ENCODE results near the gene GSS. TPM values are rescaled to one million over a fixed set of nuclear protein-coding genes. Genes with fewer than 3 reads are reported as not detected.
A peak's percentile ranks its signal among the peaks of the same experiment; 100 is the strongest.

GSS gene
- total and polyA plus RNA-seq, 3 experiments from 2014 or later: 38.8 to 65.2 (median 63.0) TPM

DNA sequence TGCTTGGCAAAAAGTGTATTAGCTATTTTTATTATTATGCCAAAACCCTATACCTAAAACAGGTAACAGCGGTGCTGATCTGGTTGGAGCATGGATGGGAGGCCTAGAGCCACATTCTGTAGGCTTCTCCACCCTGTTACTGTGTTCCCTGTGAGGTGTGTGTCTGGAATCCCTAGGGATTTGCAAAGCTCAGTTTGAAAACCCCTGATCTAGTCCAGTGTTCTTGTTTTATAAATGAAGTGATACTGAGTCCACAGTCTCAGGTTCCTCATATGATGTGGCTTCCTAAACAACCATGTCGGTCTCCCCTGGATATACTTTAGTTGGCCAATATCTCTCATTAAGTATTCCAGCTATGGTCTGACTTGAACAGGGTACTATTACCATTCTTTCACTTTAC is 62.9 kb downstream of the GSS start:
- Mint-ChIP-seq H3K27me3 (no peaks in the 10 kb centered on the region), H3K9me3 (no peaks in the 10 kb centered on the region), H3K4me1 (peaks cover 0 to 9% (median 5%) of the 10 kb centered on the region in 3 donors), H3K4me3 (no peak overlapping the region), H3K36me3 (peaks cover 0 to 6% (median 0%) of the 10 kb centered on the region in 3 donors), H3K27ac (no peak overlapping the region)
- Histone ChIP-seq H3K4me3 (ENCODE audit: low read length) (no peak overlapping the region), H3K27me3 (ENCODE audit: insufficient read depth, low read length, poor library complexity, severe bottlenecking) (no peaks in the 10 kb centered on the region), H3K27ac (ENCODE audit: low read depth, low read length) (no peak overlapping the region), H3K4me1 (ENCODE audit: insufficient read depth, low read length) (peaks cover 15% of the 10 kb centered on the region), H3K36me3 (ENCODE audit: insufficient read depth, low read length) (no peaks in the 10 kb centered on the region), H3K9me3 (ENCODE audit: low read length) (no peaks in the 10 kb centered on the region)
- POLR2A ChIA-PET: no interaction called here
- CTCF ChIA-PET: interaction anchor here (1.8 kb wide), 1 partner anchor 20 kb away, joined by 4 read pairs; the partner anchor contains the start of gene GGT7
- no peak for DNase-seq

DNA sequence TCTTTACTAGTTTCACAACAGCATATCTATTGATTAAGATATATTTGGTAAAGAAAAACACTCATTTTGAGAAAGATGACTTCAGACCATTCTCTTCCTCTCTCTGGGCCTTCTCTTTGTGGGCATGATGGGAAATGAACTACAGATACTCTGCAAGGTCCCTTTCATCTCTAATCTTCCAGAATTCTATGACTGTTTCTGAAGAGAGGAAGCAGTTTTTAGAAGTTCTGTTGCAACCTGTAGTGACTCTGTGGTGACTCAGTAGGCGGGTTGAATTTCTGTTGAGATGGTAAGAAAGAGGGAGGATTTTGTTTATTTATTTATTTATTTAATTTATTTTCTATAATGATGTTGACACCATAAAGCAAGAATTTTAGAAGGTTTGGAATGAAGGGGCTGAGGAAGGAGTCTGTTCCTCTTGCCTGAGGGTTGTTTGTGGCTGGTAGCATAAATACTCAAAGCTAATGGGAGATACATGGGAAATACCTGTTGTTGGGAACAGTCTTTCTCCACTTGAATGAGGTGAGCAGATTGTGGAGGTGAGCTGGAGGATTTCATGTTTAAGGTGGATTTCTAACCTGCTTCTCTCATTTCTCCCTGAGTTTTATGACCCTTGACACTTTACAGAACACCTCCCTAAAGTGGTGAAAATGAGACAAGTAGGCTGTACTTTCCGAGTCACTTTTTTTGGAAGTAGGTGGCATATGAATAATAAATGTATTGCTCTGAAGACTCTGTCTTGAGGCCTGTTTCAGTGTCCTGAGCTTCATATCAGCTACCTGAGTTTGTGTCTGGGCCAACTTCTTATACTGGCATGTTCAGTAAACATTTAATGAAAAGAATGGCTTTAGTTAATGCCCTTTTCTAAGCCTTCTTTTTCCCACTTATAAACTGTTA is 64.2 kb downstream of the GSS start:
- Mint-ChIP-seq H3K27me3 (no peaks in the 10 kb centered on the region), H3K27ac (peak overlapping the region in 2 of 8 donors; percentile 0 to 47), H3K4me1 (peaks cover 0 to 9% (median 5%) of the 10 kb centered on the region in 3 donors), H3K9me3 (no peaks in the 10 kb centered on the region), H3K4me3 (no peak overlapping the region), H3K36me3 (peaks cover 0 to 6% (median 0%) of the 10 kb centered on the region in 3 donors)
- Histone ChIP-seq H3K27me3 (ENCODE audit: insufficient read depth, low read length, poor library complexity, severe bottlenecking) (no peaks in the 10 kb centered on the region), H3K9me3 (ENCODE audit: low read length) (no peaks in the 10 kb centered on the region), H3K27ac (ENCODE audit: low read depth, low read length) (no peak overlapping the region), H3K36me3 (ENCODE audit: insufficient read depth, low read length) (peaks cover 3% of the 10 kb centered on the region), H3K4me3 (ENCODE audit: low read length) (no peak overlapping the region), H3K4me1 (ENCODE audit: insufficient read depth, low read length) (peaks cover 15% of the 10 kb centered on the region)
- POLR2A ChIA-PET: interaction anchor here (0.6 kb wide), 1 partner anchor 18 kb away, joined by 3 read pairs; no protein-coding TSS in a partner anchor
- no peak for DNase-seq
- CTCF ChIA-PET: no interaction called here

DNA sequence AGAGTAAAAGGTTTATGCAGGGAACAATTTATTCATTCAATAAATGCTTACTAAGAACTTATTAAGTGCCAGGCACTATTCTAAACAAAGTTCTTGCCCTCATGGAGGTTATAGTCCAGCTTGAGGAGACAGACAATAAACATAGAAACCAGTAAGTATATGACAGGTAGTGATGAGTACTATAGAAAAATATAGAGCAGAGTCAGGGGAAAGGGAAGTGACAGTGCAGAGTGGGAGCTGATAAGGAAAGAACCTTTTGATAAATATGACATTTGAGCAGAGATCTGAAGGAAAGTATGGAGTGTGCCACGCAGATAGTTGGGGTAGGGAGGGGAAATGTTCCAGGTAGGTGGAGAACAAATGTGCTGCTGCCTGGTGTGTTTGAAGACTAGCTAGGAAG is 67.1 kb downstream of the GSS start:
- no peak overlapping the region for H3K4me3 ChIP-seq (ENCODE audit: low read length)
- ChIA-PET CTCF (interaction anchor here (0.9 kb wide), 1 partner anchor 12 kb away, joined by 3 read pairs; no protein-coding TSS in a partner anchor), POLR2A (no interaction called here)
- no peak for DNase-seq
- Mint-ChIP-seq H3K27me3 (no peaks in the 10 kb centered on the region), H3K4me1 (peaks cover 0 to 9% (median 5%) of the 10 kb centered on the region in 3 donors), H3K9me3 (no peaks in the 10 kb centered on the region), H3K36me3 (peaks cover 0 to 6% (median 1%) of the 10 kb centered on the region in 3 donors), H3K4me3 (no peak overlapping the region), H3K27ac (no peak overlapping the region)
- H3K4me1 ChIP-seq (ENCODE audit: insufficient read depth, low read length): peaks cover 15% of the 10 kb centered on the region
- H3K36me3 ChIP-seq (ENCODE audit: insufficient read depth, low read length): peaks cover 3% of the 10 kb centered on the region
- no peak overlapping the region for H3K27ac ChIP-seq (ENCODE audit: low read depth, low read length)
- H3K9me3 ChIP-seq (ENCODE audit: low read length): no peaks in the 10 kb centered on the region
- no peaks in the 10 kb centered on the region for H3K27me3 ChIP-seq (ENCODE audit: insufficient read depth, low read length, poor library complexity, severe bottlenecking)

DNA sequence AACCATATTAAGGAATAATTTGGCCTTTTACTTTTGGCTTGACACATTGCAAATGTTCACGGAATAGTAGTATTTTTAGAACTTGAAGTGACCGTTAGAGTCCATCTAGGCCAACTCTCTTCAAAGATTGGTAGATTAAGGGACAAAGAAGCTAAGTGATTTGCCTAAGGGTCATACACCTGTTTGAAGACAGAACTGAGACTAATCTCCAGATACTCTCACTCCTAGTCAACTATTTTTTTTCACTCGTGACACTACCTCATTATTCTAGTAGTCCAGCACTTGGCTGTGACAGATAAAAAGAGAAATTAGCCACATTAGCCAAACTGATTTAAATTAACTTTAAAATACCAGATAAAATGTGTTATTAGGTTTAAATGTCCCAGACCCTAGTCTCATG is 68.6 kb downstream of the GSS start:
- Histone ChIP-seq H3K36me3 (ENCODE audit: insufficient read depth, low read length) (peaks cover 3% of the 10 kb centered on the region), H3K27ac (ENCODE audit: low read depth, low read length) (no peak overlapping the region), H3K9me3 (ENCODE audit: low read length) (no peaks in the 10 kb centered on the region), H3K4me1 (ENCODE audit: insufficient read depth, low read length) (peaks cover 13% of the 10 kb centered on the region), H3K27me3 (ENCODE audit: insufficient read depth, low read length, poor library complexity, severe bottlenecking) (no peaks in the 10 kb centered on the region), H3K4me3 (ENCODE audit: low read length) (no peak overlapping the region)
- POLR2A ChIA-PET: no interaction called here
- Mint-ChIP-seq H3K9me3 (no peaks in the 10 kb centered on the region), H3K36me3 (peaks cover 0 to 9% (median 6%) of the 10 kb centered on the region in 3 donors), H3K27ac (no peak overlapping the region), H3K4me1 (peaks cover 0 to 9% (median 5%) of the 10 kb centered on the region in 3 donors), H3K4me3 (no peak overlapping the region), H3K27me3 (no peaks in the 10 kb centered on the region)
- no peak for DNase-seq
- CTCF ChIA-PET: interaction anchor here (1.4 kb wide), 1 partner anchor 14 kb away, joined by 3 read pairs; no protein-coding TSS in a partner anchor

DNA sequence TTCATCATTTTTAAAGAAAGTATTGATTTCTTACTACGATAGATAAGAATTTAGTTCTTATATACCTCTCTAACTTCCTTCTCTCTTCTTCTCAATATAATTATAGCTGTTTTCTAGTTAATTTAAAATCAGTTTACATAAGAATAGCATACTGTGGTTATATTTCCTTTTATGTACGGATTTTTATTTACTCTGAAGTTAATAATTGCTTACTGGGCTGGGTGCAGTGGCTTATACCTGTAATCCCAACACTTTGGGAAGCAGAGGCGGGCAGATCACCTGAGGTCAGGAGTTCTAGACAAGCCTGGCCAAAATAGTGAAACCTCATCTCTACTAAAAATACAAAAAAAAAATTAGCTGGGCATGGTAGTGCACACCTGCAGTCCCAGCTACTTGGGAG is 69.5 kb downstream of the GSS start:
- Histone ChIP-seq H3K36me3 (ENCODE audit: insufficient read depth, low read length) (peaks cover 3% of the 10 kb centered on the region), H3K4me3 (ENCODE audit: low read length) (no peak overlapping the region), H3K4me1 (ENCODE audit: insufficient read depth, low read length) (peaks cover 5% of the 10 kb centered on the region), H3K9me3 (ENCODE audit: low read length) (no peaks in the 10 kb centered on the region), H3K27ac (ENCODE audit: low read depth, low read length) (no peak overlapping the region), H3K27me3 (ENCODE audit: insufficient read depth, low read length, poor library complexity, severe bottlenecking) (no peaks in the 10 kb centered on the region)
- DNase-seq: no peak
- ChIA-PET CTCF (interaction anchor here (1.4 kb wide), 1 partner anchor 13 kb away, joined by 3 read pairs; no protein-coding TSS in a partner anchor), POLR2A (no interaction called here)
- Mint-ChIP-seq H3K27me3 (no peaks in the 10 kb centered on the region), H3K4me3 (no peak overlapping the region), H3K27ac (no peak overlapping the region), H3K36me3 (peaks cover 0 to 9% (median 6%) of the 10 kb centered on the region in 3 donors), H3K4me1 (peaks cover 0 to 4% (median 1%) of the 10 kb centered on the region in 3 donors), H3K9me3 (no peaks in the 10 kb centered on the region)

DNA sequence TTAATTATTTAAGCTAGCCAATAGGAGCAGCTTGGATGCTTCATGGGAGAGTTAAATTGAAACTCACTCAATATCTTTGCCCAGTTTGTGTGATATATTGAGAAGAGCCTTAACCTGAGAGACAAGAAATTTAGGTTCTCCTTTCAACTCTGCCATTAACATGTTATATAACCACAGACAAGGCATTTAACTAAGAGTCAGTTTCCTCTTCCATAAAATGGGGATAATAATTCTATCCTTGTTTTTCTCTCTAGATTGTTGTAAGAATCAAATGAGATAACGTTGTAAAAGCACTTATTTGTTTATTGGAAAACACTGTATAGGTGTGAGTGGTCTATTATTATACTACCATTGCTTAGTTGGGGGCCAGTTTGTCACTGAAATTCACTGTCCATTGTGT is 71.3 kb downstream of the GSS start:
- Histone ChIP-seq H3K4me3 (ENCODE audit: low read length) (no peak overlapping the region), H3K27me3 (ENCODE audit: insufficient read depth, low read length, poor library complexity, severe bottlenecking) (no peaks in the 10 kb centered on the region), H3K27ac (ENCODE audit: low read depth, low read length) (no peak overlapping the region), H3K36me3 (ENCODE audit: insufficient read depth, low read length) (peaks cover 3% of the 10 kb centered on the region), H3K4me1 (ENCODE audit: insufficient read depth, low read length) (no peaks in the 10 kb centered on the region), H3K9me3 (ENCODE audit: low read length) (no peaks in the 10 kb centered on the region)
- CTCF ChIA-PET: interaction anchor here (2.0 kb wide), 1 partner anchor 10 kb away, joined by 5 read pairs; no protein-coding TSS in a partner anchor
- Mint-ChIP-seq H3K36me3 (peaks cover 0 to 9% (median 3%) of the 10 kb centered on the region in 3 donors), H3K4me1 (no peaks in the 10 kb centered on the region), H3K9me3 (no peaks in the 10 kb centered on the region), H3K27ac (no peak overlapping the region), H3K27me3 (no peaks in the 10 kb centered on the region), H3K4me3 (no peak overlapping the region)
- no peak for DNase-seq
- POLR2A ChIA-PET: no interaction called here

DNA sequence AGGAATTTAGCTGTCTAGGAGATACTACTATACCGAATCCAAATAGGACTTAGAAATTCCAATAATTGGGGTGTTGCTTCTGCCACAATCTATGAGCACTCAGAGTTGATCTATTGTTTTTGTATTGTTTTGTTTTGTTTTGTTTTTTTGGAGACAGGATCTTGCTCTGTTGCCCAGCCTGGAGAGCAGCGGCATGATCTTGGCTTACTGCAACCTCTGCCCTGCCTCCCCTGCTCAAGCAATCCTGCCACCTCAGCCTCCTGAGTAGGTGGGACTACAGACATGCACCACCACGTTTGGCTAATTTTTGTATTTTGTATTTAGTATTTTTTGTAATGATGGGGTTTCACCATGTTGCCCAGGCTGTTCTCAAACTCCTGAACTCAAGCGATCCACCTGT is 71.8 kb downstream of the GSS start:
- no peaks in the 10 kb centered on the region for H3K27me3 ChIP-seq (ENCODE audit: insufficient read depth, low read length, poor library complexity, severe bottlenecking)
- H3K36me3 ChIP-seq (ENCODE audit: insufficient read depth, low read length): peaks cover 3% of the 10 kb centered on the region
- no peaks in the 10 kb centered on the region for H3K9me3 ChIP-seq (ENCODE audit: low read length)
- no peak overlapping the region for H3K4me3 ChIP-seq (ENCODE audit: low read length)
- no peaks in the 10 kb centered on the region for H3K4me1 ChIP-seq (ENCODE audit: insufficient read depth, low read length)
- ChIA-PET POLR2A (no interaction called here), CTCF (interaction anchor here (2.0 kb wide), 1 partner anchor 10 kb away, joined by 5 read pairs; no protein-coding TSS in a partner anchor)
- H3K36me3 Mint-ChIP-seq: peaks cover 0 to 9% (median 3%) of the 10 kb centered on the region in 3 donors
- peak overlapping the region in 1 of 8 donors; percentile 9 for H3K27ac Mint-ChIP-seq
- no peaks in the 10 kb centered on the region for H3K4me1 Mint-ChIP-seq
- H3K27me3 Mint-ChIP-seq: no peaks in the 10 kb centered on the region
- no peak overlapping the region for H3K4me3 Mint-ChIP-seq
- H3K9me3 Mint-ChIP-seq: no peaks in the 10 kb centered on the region
- no peak overlapping the region for H3K27ac ChIP-seq (ENCODE audit: low read depth, low read length)
- no peak for DNase-seq

DNA sequence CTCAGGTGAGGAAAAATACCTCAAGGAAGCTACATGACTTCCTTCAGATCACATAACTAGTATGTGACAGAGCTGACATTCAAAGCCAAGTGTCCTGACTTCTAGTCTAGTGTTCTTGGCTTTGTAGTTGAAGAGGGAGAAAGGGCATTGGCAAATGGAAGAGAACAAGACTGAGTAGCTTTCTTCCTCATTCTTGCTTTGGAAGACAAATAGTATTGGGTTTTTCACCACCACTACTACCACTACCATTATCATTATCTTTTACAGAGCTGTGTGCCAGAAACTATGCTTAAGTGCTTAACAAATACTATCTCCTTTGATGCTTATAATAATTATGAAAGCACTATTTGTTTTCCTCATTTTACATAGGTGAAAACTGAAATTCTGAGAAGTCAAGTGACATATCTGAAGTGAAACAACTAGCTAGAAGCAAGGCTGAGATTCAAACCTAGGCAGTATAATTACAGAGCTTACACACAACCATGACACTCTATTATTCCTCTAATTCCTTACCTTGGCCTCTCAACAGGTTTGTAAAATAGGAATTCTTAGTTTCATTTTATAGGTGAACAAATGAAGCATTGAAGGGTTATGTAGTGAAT is 72.4 kb downstream of the GSS start:
- Histone ChIP-seq H3K36me3 (ENCODE audit: insufficient read depth, low read length) (peaks cover 3% of the 10 kb centered on the region), H3K4me3 (ENCODE audit: low read length) (no peak overlapping the region), H3K9me3 (ENCODE audit: low read length) (no peaks in the 10 kb centered on the region), H3K27me3 (ENCODE audit: insufficient read depth, low read length, poor library complexity, severe bottlenecking) (no peaks in the 10 kb centered on the region), H3K27ac (ENCODE audit: low read depth, low read length) (no peak overlapping the region), H3K4me1 (ENCODE audit: insufficient read depth, low read length) (peaks cover 1% of the 10 kb centered on the region)
- Mint-ChIP-seq H3K4me3 (no peak overlapping the region), H3K9me3 (no peaks in the 10 kb centered on the region), H3K27me3 (no peaks in the 10 kb centered on the region), H3K27ac (peak overlapping the region in 1 of 8 donors; percentile 27), H3K4me1 (peaks cover 0 to 3% (median 3%) of the 10 kb centered on the region in 3 donors), H3K36me3 (peaks cover 0 to 9% (median 0%) of the 10 kb centered on the region in 3 donors)
- POLR2A ChIA-PET: no interaction called here
- no peak for DNase-seq
- CTCF ChIA-PET: interaction anchor here (2.0 kb wide), 1 partner anchor 9 kb away, joined by 5 read pairs; no protein-coding TSS in a partner anchor
